Stimulated activated CD4-positive, alpha-beta T cell treated with anti-CD3 and anti-CD28 coated beads, TNF-alpha, amount 100 ng/mL, for 4 hours (primary cell): ENCODE measurements around the gene AKAP7.
A peak's percentile ranks its signal among the peaks of the same experiment; 100 is the strongest.
"Not testable (repeated sequence)": the region's sequence is repeated elsewhere in the genome, so short reads cannot be mapped to it uniquely, and the experiment has no call there.

ENCODE experiments used
- DNase-seq, 3 experiments: peaks; one replicate each; pipeline ENCODE4 v3.0.0-alpha.2; 2020; ENCODE audit warnings: low read depth in 3 of 3

The AKAP7 gene

GRCh38 chr6:131135244-131136020, at the start of gene AKAP7:
Gene AKAP7 (plus strand): TSS chr6:131135467. CDS start chr6:131135764, 297 bp downstream.
- DNase-seq, result peak; percentile 23 to 34 (median 31)

GRCh38 chr6:131090339-131090738, 44.9 kb upstream of the AKAP7 start:
- not testable (repeated sequence) for DNase-seq

DNA sequence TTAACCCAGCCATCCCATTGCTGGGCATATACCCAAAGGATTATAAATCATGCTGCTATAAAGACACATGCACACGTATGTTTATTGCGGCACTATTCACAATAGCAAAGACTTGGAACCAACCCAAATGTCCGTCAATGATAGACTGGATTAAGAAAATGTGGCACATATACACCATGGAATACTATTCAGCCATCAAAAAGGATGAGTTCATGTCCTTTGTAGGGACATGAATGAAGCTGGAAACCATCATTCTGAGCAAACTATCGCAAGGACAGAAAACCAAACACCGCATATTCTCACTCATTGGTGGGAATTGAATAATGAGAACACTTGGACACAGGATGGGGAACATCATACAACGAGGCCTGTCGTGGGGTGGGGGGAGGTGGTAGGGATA, 43.3 kb upstream of the AKAP7 start:
- DNase-seq, result not testable (repeated sequence)

DNA sequence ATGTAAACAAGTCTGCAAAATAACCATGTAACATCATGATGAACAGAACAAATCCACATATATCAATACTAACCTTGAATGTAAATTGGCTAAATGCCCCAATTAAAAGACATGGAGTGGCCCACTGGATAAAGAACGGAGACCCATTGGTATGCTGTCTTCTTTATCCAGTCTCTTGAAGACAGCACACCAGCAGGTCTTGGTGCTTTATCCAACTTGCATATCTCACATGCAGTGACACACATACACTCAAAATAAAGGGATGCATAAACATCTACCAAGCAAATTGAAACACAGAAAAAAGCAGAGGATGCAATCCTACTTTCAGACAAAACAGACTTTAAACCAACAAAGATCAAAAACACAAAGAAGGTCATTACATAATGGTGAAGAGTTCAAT, 41.9 kb upstream of the AKAP7 start:
- DNase-seq, result no peak

DNA sequence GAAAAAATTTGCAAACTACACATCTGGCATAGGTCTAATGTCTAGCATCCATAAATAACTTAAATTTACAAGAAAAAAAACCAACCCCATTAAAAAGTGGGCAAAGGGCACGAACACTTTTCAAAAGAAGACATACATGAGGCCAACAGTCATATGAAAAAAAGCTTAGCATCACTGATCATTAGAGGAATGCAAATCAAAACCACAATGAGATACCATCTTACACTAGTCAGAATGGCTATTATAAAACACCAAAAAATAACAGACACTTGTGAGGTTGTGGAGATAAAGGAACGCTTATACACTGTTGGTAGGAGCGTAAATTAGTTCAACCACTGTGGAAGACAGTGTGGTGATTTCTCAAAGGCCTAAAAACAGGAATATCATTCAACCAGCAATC, 38.5 kb upstream of the AKAP7 start:
- no peak for DNase-seq

- no peak for DNase-seq
Measured at GRCh38 chr6:131101911-131102680, 33.2 kb upstream of the AKAP7 start.

GRCh38 chr6:131103296-131103695, 32.0 kb upstream of the AKAP7 start:
- DNase-seq, result no peak

- DNase-seq, result no peak
Measured at GRCh38 chr6:131103901-131104300, 31.4 kb upstream of the AKAP7 start.

DNA sequence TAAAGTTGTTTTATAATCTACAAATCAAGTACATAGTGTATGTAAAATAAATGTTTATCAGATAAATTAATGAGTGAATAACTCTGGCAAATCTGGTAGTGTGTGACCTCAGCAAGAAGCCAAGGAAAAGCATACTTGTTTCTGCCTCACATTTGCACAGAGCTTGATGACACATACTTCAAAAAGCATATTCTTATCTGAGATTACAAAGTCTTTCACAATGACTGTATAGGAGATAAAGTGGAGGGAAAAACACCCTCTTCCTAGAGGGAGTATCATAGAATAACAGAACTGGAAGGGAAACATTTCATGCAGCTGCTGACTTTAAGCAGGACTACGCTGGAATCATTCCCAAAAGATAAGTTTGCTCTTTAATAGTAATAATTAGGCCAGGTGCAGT, 28.1 kb upstream of the AKAP7 start:
- no peak for DNase-seq

GRCh38 chr6:131112249-131112648, 23.0 kb upstream of the AKAP7 start:
- no peak for DNase-seq

- DNase-seq, result no peak
Measured at GRCh38 chr6:131115651-131116050, 19.6 kb upstream of the AKAP7 start.

- DNase-seq, result no peak
Measured at GRCh38 chr6:131116321-131116720, 18.9 kb upstream of the AKAP7 start.

- no peak for DNase-seq
Measured at GRCh38 chr6:131116755-131117360, 18.4 kb upstream of the AKAP7 start.

DNA sequence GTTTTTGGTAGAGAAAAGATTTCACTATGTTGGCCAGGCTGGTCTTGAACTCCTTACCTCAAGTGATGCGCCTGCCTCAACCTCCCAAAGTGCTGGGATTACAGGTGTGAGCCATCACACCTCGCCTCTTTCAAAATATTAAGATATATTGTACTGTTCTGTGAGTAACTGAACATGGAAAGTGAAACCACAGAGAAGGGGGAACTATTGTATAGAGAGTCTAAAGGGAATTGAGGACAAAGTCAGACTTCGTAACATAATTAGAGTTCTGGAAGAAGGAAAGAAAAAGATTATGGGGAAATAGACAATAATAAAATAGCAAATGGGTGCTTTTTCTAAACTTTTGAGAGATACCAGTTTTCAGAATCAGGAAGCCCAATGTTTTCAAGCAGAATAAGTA, 17.4 kb upstream of the AKAP7 start:
- DNase-seq, result no peak

DNA sequence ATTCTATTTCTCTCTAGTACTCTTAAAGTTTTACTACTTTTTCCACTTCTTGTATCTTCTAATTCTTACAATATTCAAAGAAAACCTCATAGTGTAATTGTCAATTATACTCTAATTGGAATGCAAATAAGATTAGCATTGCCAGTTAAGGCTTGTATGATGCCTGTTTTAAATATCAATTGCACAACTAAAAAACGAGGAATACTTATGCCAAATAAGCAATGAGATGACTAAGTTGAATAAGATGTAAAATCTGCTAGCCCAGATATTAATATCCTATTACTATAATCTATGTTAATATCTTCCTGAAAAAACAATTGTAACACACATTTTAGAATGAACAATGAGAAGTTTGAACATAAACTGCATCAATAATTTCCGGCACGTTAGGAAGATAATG, 13.3 kb upstream of the AKAP7 start:
- no peak for DNase-seq

- DNase-seq, result no peak
Measured at GRCh38 chr6:131122516-131122915, 12.8 kb upstream of the AKAP7 start.

DNA sequence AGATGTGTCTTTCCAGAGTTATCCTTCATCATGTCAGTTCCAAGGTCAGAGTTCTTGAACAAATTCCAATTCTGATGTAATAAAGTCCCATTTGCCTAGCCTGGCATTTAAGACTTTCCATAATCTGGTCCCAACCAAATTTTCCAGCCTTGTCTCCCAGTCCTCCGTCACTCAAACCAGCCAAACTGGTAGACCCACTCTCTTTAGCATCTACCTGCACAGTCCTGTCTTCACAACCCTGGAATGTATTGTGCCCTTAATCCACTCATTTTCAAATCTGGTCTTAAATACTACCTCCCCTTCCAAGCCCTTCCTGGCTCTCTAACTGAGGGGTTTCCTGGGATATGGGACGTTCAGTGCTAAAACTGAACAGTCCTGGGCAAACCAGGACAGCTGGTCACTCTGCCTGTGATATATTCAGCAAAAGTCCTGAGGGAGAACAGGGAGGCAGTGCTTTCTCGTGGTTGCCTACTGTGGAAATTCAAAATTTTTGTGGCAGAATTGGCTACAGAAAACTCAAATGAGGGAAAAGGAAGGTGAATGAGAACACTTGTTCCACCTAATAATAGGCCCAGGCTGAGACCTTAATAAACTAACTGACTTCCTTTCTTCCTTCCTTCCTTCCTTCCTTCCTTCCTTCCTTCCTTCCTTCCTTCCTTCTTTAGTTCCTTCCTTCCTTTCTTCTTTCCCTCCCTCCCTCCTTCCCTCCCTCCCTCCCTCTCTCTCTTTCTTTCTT, 10.8 kb upstream of the AKAP7 start:
- no peak for DNase-seq

GRCh38 chr6:131125431-131125830, 9.8 kb upstream of the AKAP7 start:
- no peak for DNase-seq

DNA sequence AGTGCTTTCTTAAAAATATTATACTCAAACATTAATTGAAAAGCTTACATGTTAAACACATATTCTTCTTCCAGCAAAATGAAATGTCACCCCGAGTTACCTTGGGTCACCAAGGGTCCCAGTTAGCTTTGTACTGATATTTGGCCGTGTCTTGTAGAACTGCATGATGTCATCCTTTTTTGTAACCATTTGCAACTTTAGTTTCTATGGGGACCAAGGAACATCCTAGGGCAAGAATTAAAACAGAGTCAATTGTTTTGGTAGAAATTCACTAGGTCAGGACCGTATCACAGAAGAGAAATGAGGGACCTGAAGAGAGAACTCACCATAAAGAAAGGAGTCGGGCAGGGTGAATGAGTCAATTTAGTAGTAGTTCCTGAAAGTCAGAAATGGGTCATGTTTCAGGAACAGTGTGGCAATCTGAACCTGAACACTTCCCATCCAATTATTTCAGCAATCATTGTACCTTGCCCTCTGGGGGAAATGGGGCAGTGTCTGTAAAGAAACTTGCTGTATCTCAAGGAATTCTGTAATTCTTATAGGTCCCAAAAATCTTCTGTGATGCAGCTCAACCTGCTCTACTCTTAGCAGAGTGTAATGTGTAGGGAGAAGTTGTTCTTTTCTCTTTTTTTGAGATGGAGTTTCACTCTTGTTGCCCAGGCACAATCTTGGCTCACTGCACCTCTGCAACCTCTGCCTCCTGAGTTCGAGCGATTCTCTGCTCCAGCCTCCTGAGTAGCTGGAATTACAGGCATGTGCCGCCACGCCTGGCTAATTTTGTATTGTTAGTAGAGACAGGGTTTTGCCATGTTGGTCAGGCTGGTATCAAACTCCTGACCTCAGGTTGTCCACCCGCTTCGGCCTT, 5.3 kb upstream of the AKAP7 start:
- DNase-seq, result no peak

DNA sequence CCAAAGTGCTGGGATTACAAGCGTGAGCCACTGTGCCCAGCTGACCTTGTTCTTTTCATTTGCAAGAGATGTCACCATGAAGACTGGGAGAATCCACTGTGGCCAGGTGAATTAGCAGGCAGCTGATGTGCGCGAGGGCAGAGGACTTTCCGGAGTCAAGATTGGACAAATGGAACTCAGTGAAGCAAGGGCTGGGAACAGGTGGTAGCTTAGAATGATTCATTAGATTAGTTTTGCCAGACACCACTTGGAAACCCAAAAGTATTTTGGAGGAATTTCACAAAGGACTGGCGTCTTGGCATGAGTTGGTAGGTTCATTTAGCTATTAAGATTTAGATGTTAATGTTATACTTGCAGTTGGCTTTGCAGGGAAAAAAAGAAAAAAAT, 4.7 kb upstream of the AKAP7 start:
- DNase-seq, result no peak

GRCh38 chr6:131132360-131132759, 2.9 kb upstream of the AKAP7 start:
- DNase-seq, result no peak
